CD14-positive monocyte (primary cell): ENCODE results near the gene CENPF. TPM values are rescaled to one million over a fixed set of nuclear protein-coding genes. Genes with fewer than 3 reads are reported as not detected.

Experiments used
- DNase-seq, 3 donors: peaks; one replicate each; pipeline ENCODE4 v3.0.0-alpha.2; 2011 to 2022
- H2AFZ ChIP-seq: 2 replicates; pipeline ENCODE4 v1.6.0; 2012; ENCODE audit warnings: mild to moderate bottlenecking, low read depth, low read length, inconsistent platforms; ENCODE audit not compliant: insufficient read depth, poor library complexity, severe bottlenecking
- H3K27ac ChIP-seq, 2 donors: 1 replicate in 1 of 2; 2 replicates in 1 of 2; pipeline ENCODE4 v1.5.1; 2012 to 2013; ENCODE audit warnings: low read length in 2 of 2, control low read depth in 1 of 2, inconsistent platforms in 1 of 2, low read depth in 1 of 2, mild to moderate bottlenecking in 1 of 2
- H3K27me3 ChIP-seq, 2 donors: one replicate each; pipeline versions ENCODE4 v1.6.0 to v1.6.1; 2011 to 2013; ENCODE audit warnings: low read length in 2 of 2; ENCODE audit not compliant: control insufficient read depth in 2 of 2, insufficient read depth in 2 of 2
- H3K36me3 ChIP-seq, 2 donors: replicated peaks in 1 of 2; 1 replicate in 1 of 2; 2 replicates in 1 of 2; pipeline versions ENCODE4 v1.5.1 to v1.6.1; 2012 to 2013; ENCODE audit warnings: low read length in 2 of 2, control low read depth in 1 of 2, inconsistent platforms in 1 of 2, mild to moderate bottlenecking in 1 of 2; ENCODE audit not compliant: insufficient read depth in 2 of 2, control insufficient read depth in 1 of 2
- H3K4me1 ChIP-seq, 2 donors: 1 replicate in 1 of 2; 2 replicates in 1 of 2; pipeline versions ENCODE4 v1.5.1 to v1.6.1; 2012 to 2013; ENCODE audit warnings: low read length in 2 of 2, control low read depth in 1 of 2, inconsistent platforms in 1 of 2, mild to moderate bottlenecking in 1 of 2, moderate library complexity in 1 of 2; ENCODE audit not compliant: insufficient read depth in 2 of 2, control insufficient read depth in 1 of 2
- H3K4me2 ChIP-seq: replicated peaks from 2 replicates; pipeline ENCODE3; 2012; ENCODE audit warnings: low read length, moderate library complexity, mild to moderate bottlenecking; ENCODE audit not compliant: poor library complexity, severe bottlenecking; ENCODE audit errors: extremely low read depth
- H3K4me3 ChIP-seq, 3 experiments: fragments of 200-600 bp in 1 of 3; sonication (generic) in 1 of 3; replicated peaks in 1 of 3; 1 replicate in 2 of 3; 2 replicates in 1 of 3; pipeline ENCODE4 v1.5.1; 2011 to 2013; ENCODE audit warnings: low read length in 3 of 3, mild to moderate bottlenecking in 3 of 3, control low read depth in 2 of 3, low read depth in 2 of 3, inconsistent platforms in 1 of 3, moderate library complexity in 1 of 3
- H3K79me2 ChIP-seq: 2 replicates; pipeline ENCODE4 v1.6.0; 2012; ENCODE audit warnings: mild to moderate bottlenecking, control low read depth, inconsistent platforms, low read length, moderate library complexity; ENCODE audit not compliant: insufficient read depth
- H3K9ac ChIP-seq: 2 replicates; pipeline ENCODE4 v1.6.0; 2017; ENCODE audit warnings: low read length, mild to moderate bottlenecking; ENCODE audit not compliant: insufficient read depth, poor library complexity, severe bottlenecking
- H3K9me3 ChIP-seq, 2 donors: replicated peaks in 1 of 2; 1 replicate in 1 of 2; 2 replicates in 1 of 2; pipeline versions ENCODE4 v1.5.1 to v1.6.1; 2012 to 2013; ENCODE audit warnings: low read length in 2 of 2, control low read depth in 1 of 2; ENCODE audit not compliant: control insufficient read depth in 1 of 2, insufficient read depth in 1 of 2
- H4K20me1 ChIP-seq: 2 replicates; pipeline ENCODE4 v1.6.0; 2012; ENCODE audit warnings: mild to moderate bottlenecking, low read length, control low read depth, moderate library complexity; ENCODE audit not compliant: insufficient read depth
- H3K27ac Mint-ChIP-seq, 7 donors: one replicate each; pipeline ENCODE4 v1.8.0; 2020; ENCODE audit warnings: mild to moderate bottlenecking in 7 of 7, mixed read lengths in 7 of 7, moderate library complexity in 6 of 7, inconsistent platforms in 2 of 7
- H3K27me3 Mint-ChIP-seq, 3 donors: one replicate each; pipeline ENCODE4 v1.8.0; 2021 to 2022; ENCODE audit warnings: low read depth in 3 of 3, mild to moderate bottlenecking in 3 of 3, mixed read lengths in 3 of 3, moderate library complexity in 3 of 3, inconsistent platforms in 1 of 3
- H3K36me3 Mint-ChIP-seq, 2 donors: one replicate each; pipeline ENCODE4 v1.8.0; 2020; ENCODE audit warnings: mixed read lengths in 2 of 2, inconsistent platforms in 1 of 2, mild to moderate bottlenecking in 1 of 2
- H3K4me1 Mint-ChIP-seq: one replicate; pipeline ENCODE4 v1.8.0; 2020; ENCODE audit warnings: mild to moderate bottlenecking, mixed read lengths
- H3K4me3 Mint-ChIP-seq, 2 donors: one replicate each; pipeline ENCODE4 v1.8.0; 2020; ENCODE audit warnings: mild to moderate bottlenecking in 2 of 2, mixed read lengths in 2 of 2, moderate library complexity in 1 of 2
- H3K9me3 Mint-ChIP-seq, 7 donors: one replicate each; pipeline ENCODE4 v1.8.0; 2020 to 2022; ENCODE audit warnings: mixed read lengths in 7 of 7, mild to moderate bottlenecking in 6 of 7, moderate library complexity in 6 of 7, inconsistent platforms in 2 of 7
- CTCF ChIP-seq: fragments of 200-600 bp; IDR thresholded peaks from one replicate; pipeline ENCODE4 v1.8.0; 2022; ENCODE audit warnings: antibody characterized with exemption, mild to moderate bottlenecking
- WGBS: methylation state at CpG from one replicate; pipeline ENCODE4 v1.1.5; 2013; ENCODE audit warnings: missing lambda C conversion rate; ENCODE audit not compliant: insufficient coverage; 5-methylcytosine and 5-hydroxymethylcytosine counted together
- intact Hi-C, 2 donors: fragments of 100-400 bp; cut with micrococcal nuclease; formaldehyde crosslinking; loops; one replicate each; pipeline versions ENCODE4 v1.15.0 to v1.15.1; 2023
- polyA plus RNA-seq, 3 donors: library from polyadenylated mRNA; depleted of rRNA in 1 of 3; unstranded in 2 of 3; stranded (reverse) in 1 of 3; fragments of 300-500 nt in 2 of 3; fragments of >200 nt in 1 of 3; fragmentation: Illumina TruSeq in 2 of 3; gene quantifications; 1 replicate in 2 of 3; 2 replicates in 1 of 3; pipeline ENCODE4 v1.2.3, GENCODE V29; 2012 to 2021

CENPF gene
- polyA plus RNA-seq, 3 donors: 0.01 to 0.29 TPM; not detected in 1

- Histone ChIP-seq H3K36me3 (peaks cover 71 to 100% of the 10 kb centered on the region in 2 donors), H3K4me3 (no peak overlapping the region), H3K4me1 (no peaks in the 10 kb centered on the region), H3K79me2 (no peaks in the 10 kb centered on the region), H3K9me3 (no peaks in the 10 kb centered on the region), H3K27ac (no peak overlapping the region), H3K27me3 (no peaks in the 10 kb centered on the region), H3K4me2 (no peak overlapping the region), H2AFZ (no peak overlapping the region), H3K9ac (no peak overlapping the region), H4K20me1 (no peaks in the 10 kb centered on the region)
- Mint-ChIP-seq H3K4me3 (no peak overlapping the region), H3K9me3 (no peaks in the 10 kb centered on the region), H3K36me3 (peaks cover 58 to 88% of the 10 kb centered on the region in 2 donors), H3K27me3 (no peaks in the 10 kb centered on the region), H3K4me1 (no peaks in the 10 kb centered on the region), H3K27ac (no peak overlapping the region)
- no peak for DNase-seq
- WGBS: 93% methylated on average over 3 of the region's 4 CpGs
- intact Hi-C loops: no loop called here
- TF ChIP-seq CTCF: no peak
Observed at GRCh38 chr1:214635506-214635905, 32.5 kb downstream of the CENPF start.

GRCh38 chr1:214636436-214636835 lies 33.4 kb downstream of the CENPF start:
- no peaks in the 10 kb centered on the region for H3K4me1 ChIP-seq
- DNase-seq: no peak
- no peaks in the 10 kb centered on the region for H3K4me1 Mint-ChIP-seq
- no peak for TF ChIP-seq CTCF
- intact Hi-C loops: no loop called here
- no peaks in the 10 kb centered on the region for H3K27me3 ChIP-seq
- no peak overlapping the region for H3K4me2 ChIP-seq
- H3K27me3 Mint-ChIP-seq: no peaks in the 10 kb centered on the region
- 100% methylated on average over 1 of the region's 5 CpGs for WGBS
- H3K36me3 ChIP-seq: peaks cover 71 to 100% of the 10 kb centered on the region in 2 donors
- H3K27ac ChIP-seq: no peak overlapping the region
- no peaks in the 10 kb centered on the region for H3K9me3 Mint-ChIP-seq
- H3K79me2 ChIP-seq: no peaks in the 10 kb centered on the region
- H3K9me3 ChIP-seq: no peaks in the 10 kb centered on the region
- no peak overlapping the region for H3K9ac ChIP-seq
- no peaks in the 10 kb centered on the region for H4K20me1 ChIP-seq
- H3K4me3 Mint-ChIP-seq: no peak overlapping the region
- H3K27ac Mint-ChIP-seq: no peak overlapping the region
- peaks cover 50 to 78% of the 10 kb centered on the region in 2 donors for H3K36me3 Mint-ChIP-seq
- no peak overlapping the region for H3K4me3 ChIP-seq
- no peak overlapping the region for H2AFZ ChIP-seq
